Kidney (tissue), 14 donors: ENCODE data around the gene CLDN9. TPM values are rescaled to one million over a fixed set of nuclear protein-coding genes. Genes with fewer than 3 reads are reported as not detected.
A peak's percentile ranks its signal among the peaks of the same experiment; 100 is the strongest.

Source experiments
- DNase-seq, 5 donors: peaks; one replicate each; pipeline ENCODE4 v3.0.0-alpha.2; 2013 to 2020
- FAIRE-seq: peaks from 2 replicates; lab custom pipeline; 2012; peaks lifted over from hg19 to GRCh38; lab: Jason Lieb, UNC
- H3K27ac ChIP-seq, 2 donors: one replicate each; pipeline ENCODE4 v1.7.0; 2013; ENCODE audit warnings: low read depth in 2 of 2, low read length in 2 of 2, inconsistent platforms in 1 of 2
- H3K27me3 ChIP-seq: one replicate; pipeline ENCODE4 v1.7.1; 2013; ENCODE audit warnings: low read length, inconsistent platforms; ENCODE audit not compliant: control insufficient read depth, insufficient read depth
- H3K36me3 ChIP-seq, 3 donors: one replicate each; pipeline versions ENCODE4 v1.7.0 to v1.7.1; 2013; ENCODE audit warnings: low read length in 3 of 3, control low read depth in 1 of 3, inconsistent platforms in 1 of 3; ENCODE audit not compliant: insufficient read depth in 3 of 3, control insufficient read depth in 2 of 3
- H3K4me1 ChIP-seq, 3 donors: one replicate each; pipeline versions ENCODE4 v1.7.0 to v1.7.1; 2013; ENCODE audit warnings: low read length in 3 of 3, inconsistent platforms in 1 of 3, low read depth in 1 of 3; ENCODE audit not compliant: control insufficient read depth in 2 of 3, insufficient read depth in 2 of 3
- H3K4me3 ChIP-seq, 3 donors: one replicate each; pipeline versions ENCODE4 v1.7.0 to v1.8.1; 2013; ENCODE audit warnings: low read length in 3 of 3, control low read depth in 1 of 3, inconsistent platforms in 1 of 3
- H3K9ac ChIP-seq, 3 donors: one replicate each; pipeline versions ENCODE4 v1.7.0 to v1.7.1; 2013; ENCODE audit warnings: low read length in 3 of 3, control low read depth in 1 of 3, inconsistent platforms in 1 of 3
- H3K9me3 ChIP-seq, 3 donors: one replicate each; pipeline versions ENCODE4 v1.7.0 to v1.7.1; 2013; ENCODE audit warnings: low read length in 3 of 3, control low read depth in 1 of 3, inconsistent platforms in 1 of 3; ENCODE audit not compliant: control insufficient read depth in 2 of 3, insufficient read depth in 1 of 3
- intact Hi-C: fragments of 100-400 bp; cut with DNase I; formaldehyde crosslinking; loops from one replicate; pipeline ENCODE4 v1.11.1; 2022
- polyA plus RNA-seq: library from polyadenylated mRNA; stranded (reverse); fragments of 350-450 nt; fragmentation: Illumina TruSeq; extraction: RNeasy Lipid Tissue Mini Kit (QIAGEN cat#74804); gene quantifications from one replicate; pipeline ENCODE4 v1.2.3, GENCODE V29; 2014; ENCODE audit warnings: low read depth, low replicate concordance; ENCODE audit not compliant: insufficient read depth
- total RNA-seq: library from RNA; stranded (reverse); fragmentation: NEBNext Ultra II Directional; extraction: Animal tissue kit (Norgen Biotek cat#: 25700); gene quantifications from one replicate; pipeline ENCODE4 v1.2.1, GENCODE V29; 2021
- TF ChIP-seq, protein P1 (sequence below): IDR thresholded peaks from 3 replicates; pipeline ENCODE4 v1.5.1; 2012; ENCODE audit warnings: mild to moderate bottlenecking, moderate library complexity, borderline replicate concordance; ENCODE audit not compliant: insufficient read depth; ENCODE audit errors: extremely low read depth
- donor health status: control.
- donor health status: control.
- donor health status: control.
- donor health status: control.
- donor health status: control.
- donor health status: DM: yes; HTN: yes; CAD: no.
- donor health status: Normal renal cell carcinoma (clear cell type).

CLDN9 gene
- total and polyA plus RNA-seq, 2 donors from 2014 or later = 0.60 TPM; not detected in 1

DNA sequence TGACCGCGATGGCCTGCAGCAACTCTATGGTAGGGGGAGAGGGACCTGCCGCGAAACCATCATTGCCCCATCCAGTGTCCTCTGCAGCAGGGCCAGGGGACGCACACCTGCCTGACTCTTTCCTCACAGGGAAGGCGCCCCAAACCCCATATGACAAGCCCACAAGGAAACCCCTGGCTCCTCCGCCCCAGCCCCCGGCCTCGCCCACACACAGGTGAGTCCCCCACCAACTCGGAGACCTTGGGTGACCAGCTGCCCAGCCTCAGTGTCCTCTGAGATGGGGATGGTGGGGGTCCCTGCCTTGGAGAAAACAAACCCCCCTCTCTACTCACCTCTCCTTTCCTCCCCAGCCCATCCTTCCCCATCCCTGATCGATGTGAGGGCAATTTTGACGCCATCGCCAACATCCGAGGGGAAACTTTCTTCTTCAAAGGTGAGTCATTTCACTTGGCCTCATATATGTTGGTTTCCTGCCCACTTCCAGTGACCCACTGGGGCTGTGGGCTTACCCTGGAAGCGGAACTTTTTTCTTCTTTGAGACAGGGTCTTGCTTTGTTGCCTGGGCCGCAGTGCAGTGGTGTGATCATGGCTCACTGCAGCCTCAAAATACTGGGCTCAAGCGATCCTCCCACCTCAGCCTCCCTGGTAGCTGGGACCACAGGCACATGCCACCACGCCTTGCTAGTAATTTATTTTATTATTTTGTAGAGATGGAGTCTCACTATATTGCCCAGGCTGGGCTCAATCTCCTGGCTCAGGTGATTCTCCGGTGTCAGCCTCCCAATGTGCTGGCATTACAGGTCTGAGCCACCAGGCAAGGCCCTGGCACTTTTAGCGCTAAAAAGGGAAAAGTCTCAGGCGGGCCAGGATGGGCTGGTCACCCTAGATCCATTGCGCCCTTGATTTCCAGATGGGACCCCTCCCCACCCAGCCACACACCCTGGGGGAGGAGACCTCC is 44.7 kb downstream of the CLDN9 start:
- no peaks in the 10 kb centered on the region for H3K27me3 ChIP-seq
- peak in 2 of 5 donors; percentile 48 to 78 for DNase-seq
- no peak overlapping the region for H3K27ac ChIP-seq
- H3K4me3 ChIP-seq = no peak overlapping the region
- H3K9ac ChIP-seq = no peak overlapping the region
- intact Hi-C loops = no loop called here
- H3K36me3 ChIP-seq = no peaks in the 10 kb centered on the region
- no peak for FAIRE-seq
- peaks cover 0 to 7% (median 3%) of the 10 kb centered on the region in 3 donors for H3K4me1 ChIP-seq
- TF ChIP-seq, protein P1, sequence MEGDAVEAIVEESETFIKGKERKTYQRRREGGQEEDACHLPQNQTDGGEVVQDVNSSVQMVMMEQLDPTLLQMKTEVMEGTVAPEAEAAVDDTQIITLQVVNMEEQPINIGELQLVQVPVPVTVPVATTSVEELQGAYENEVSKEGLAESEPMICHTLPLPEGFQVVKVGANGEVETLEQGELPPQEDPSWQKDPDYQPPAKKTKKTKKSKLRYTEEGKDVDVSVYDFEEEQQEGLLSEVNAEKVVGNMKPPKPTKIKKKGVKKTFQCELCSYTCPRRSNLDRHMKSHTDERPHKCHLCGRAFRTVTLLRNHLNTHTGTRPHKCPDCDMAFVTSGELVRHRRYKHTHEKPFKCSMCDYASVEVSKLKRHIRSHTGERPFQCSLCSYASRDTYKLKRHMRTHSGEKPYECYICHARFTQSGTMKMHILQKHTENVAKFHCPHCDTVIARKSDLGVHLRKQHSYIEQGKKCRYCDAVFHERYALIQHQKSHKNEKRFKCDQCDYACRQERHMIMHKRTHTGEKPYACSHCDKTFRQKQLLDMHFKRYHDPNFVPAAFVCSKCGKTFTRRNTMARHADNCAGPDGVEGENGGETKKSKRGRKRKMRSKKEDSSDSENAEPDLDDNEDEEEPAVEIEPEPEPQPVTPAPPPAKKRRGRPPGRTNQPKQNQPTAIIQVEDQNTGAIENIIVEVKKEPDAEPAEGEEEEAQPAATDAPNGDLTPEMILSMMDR = no peak
- no peaks in the 10 kb centered on the region for H3K9me3 ChIP-seq

DNA sequence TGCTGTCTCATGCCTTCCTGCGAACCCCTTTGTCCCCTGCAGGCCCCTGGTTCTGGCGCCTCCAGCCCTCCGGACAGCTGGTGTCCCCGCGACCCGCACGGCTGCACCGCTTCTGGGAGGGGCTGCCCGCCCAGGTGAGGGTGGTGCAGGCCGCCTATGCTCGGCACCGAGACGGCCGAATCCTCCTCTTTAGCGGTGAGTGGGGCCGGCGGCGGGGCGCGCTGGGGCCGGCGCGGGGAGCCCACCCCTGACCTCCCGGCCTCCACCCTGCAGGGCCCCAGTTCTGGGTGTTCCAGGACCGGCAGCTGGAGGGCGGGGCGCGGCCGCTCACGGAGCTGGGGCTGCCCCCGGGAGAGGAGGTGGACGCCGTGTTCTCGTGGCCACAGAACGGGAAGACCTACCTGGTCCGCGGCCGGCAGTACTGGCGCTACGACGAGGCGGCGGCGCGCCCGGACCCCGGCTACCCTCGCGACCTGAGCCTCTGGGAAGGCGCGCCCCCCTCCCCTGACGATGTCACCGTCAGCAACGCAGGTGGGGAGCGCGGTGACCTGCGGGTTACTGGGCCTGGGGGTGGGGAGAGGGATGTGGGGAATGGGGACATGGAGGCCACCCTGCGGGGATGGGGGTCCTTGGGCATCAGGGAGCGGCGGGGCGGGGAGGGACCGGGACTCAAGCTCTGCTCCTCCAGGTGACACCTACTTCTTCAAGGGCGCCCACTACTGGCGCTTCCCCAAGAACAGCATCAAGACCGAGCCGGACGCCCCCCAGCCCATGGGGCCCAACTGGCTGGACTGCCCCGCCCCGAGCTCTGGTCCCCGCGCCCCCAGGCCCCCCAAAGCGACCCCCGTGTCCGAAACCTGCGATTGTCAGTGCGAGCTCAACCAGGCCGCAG is 45.7 kb downstream of the CLDN9 start:
- no peaks in the 10 kb centered on the region for H3K27me3 ChIP-seq
- DNase-seq (peak; percentile 62 to 88 (median 71)), FAIRE-seq (no peak)
- peak overlapping the region; percentile 36 to 65 (median 49) for H3K4me3 ChIP-seq
- peak overlapping the region in 2 of 3 donors; percentile 49 to 55 for H3K9ac ChIP-seq
- peaks cover 0 to 7% (median 3%) of the 10 kb centered on the region in 3 donors for H3K4me1 ChIP-seq
- intact Hi-C loops = no loop called here
- H3K36me3 ChIP-seq = no peaks in the 10 kb centered on the region
- H3K27ac ChIP-seq = peak overlapping the region in 1 of 2 donors; percentile 24
- H3K9me3 ChIP-seq = no peaks in the 10 kb centered on the region
- TF ChIP-seq, protein P1 = peak; percentile 5

DNA sequence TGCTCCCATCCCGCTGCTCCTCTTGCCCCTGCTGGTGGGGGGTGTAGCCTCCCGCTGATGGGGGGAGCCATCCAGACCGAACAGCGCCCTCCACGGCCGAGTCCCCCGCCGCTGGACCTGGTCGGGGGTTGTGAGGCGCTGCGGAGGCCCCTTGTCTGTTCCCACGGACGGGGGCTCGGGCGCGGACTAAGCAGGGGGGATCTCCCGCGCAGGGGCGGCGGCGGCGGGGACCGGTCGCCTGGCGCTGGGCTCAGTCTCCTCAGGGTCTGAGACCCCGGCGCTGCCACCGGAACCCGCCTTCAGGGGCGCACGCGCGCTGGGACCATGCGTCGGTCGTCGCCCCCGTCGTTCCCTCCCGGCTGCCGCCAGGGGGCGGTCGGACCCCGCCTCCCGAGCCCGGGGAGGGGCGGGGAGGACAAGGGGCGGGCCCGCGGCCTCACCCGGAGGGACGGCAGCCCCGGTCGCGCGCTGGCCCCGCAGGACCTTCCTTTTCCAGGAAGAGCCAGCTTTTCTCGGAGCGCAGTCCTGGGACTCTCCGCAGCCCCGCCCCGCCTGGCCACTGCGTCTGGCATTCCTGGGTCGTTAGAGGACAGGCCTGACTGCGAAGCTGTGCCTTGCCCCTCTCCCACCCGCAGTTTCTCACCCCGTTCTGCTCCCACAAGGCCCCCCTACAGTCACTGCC is 46.5 kb downstream of the CLDN9 start:
- no peak for FAIRE-seq
- Histone ChIP-seq H3K36me3 (no peaks in the 10 kb centered on the region), H3K27me3 (no peaks in the 10 kb centered on the region), H3K9me3 (no peaks in the 10 kb centered on the region), H3K4me1 (peaks cover 0 to 7% (median 3%) of the 10 kb centered on the region in 3 donors), H3K9ac (peak overlapping the region; percentile 21 to 83 (median 49)), H3K4me3 (peak overlapping the region; percentile 45 to 65 (median 49)), H3K27ac (peak overlapping the region; percentile 77 to 84)
- TF ChIP-seq, protein P1 = peak; percentile 94
- DNase-seq = peak; percentile 91 to 98 (median 94)
- intact Hi-C loops = no loop called here
